HG02571 (cell line): ENCODE data around the gene AVEN.
"Not testable (repeated sequence)": the region's sequence is repeated elsewhere in the genome, so short reads cannot be mapped to it uniquely, and the experiment has no call there.

ENCODE experiments used
- ATAC-seq: cut with Tn5 transposase; IDR thresholded peaks from one replicate; pipeline ENCODE4 v1.9.1; 2021; ENCODE audit warnings: mild to moderate bottlenecking, moderate library complexity; ENCODE audit not compliant: unreplicated experiment

The AVEN gene

GRCh38 chr15:34043391-34043790 is 4.4 kb upstream of the AVEN start:
- ATAC-seq: no peak

DNA sequence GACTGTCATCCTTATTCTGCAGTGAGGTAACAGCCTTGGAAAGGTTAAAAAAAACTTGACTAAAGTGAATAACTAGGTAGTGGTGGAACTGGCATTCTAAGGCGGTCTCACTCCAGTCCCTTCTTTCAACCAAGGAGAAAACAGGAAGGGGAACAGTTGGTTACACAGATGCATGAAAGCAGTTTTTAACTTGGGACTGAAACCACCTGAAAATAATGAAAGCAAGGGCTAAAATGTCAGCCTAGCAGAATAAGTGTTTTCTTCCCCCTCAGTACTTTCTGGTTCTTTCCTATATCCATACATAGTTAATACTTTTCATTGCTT is 748 bp upstream of the AVEN start:
- ATAC-seq: no peak

- peak; percentile 70 for ATAC-seq
Observed at GRCh38 chr15:34038023-34038870, 757 bp downstream of the AVEN start.

DNA sequence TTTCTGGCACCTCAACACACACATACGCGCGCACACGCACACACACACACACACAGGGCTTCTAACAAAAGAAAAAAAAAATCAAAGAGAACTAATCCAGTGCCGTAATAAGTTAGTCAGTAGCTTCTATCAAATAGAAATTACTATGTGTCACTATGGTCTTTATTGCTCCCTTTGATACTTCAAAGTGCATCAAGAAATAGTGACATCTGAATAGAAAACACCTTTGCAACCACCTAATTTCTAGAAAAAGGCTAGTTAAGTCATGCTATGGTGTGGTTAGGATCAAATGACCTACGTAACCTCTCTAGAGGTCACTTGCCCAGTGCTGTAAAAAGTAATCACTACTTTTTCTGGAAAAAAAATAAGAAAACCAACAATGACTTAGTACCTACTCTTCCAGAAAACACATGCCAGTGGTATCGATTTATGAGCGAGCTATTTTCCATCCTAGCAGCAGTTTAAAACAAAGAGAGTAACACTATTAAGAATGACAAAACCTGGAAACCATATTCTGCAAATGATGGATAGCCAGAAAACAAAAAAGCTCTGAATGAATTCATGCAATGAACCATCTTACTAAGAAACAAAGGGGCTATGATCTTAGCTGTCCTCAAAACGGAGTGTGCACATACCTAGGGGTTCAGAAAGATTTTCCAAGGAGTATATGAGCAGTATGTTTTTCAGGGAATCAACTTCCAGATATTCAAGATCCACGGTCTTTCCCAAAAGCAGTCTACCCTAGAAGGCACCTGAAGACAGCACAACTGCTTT is 6.8 kb downstream of the AVEN start:
- ATAC-seq: no peak

- ATAC-seq: no peak
Observed at GRCh38 chr15:34027606-34028005, 11.4 kb downstream of the AVEN start.

DNA sequence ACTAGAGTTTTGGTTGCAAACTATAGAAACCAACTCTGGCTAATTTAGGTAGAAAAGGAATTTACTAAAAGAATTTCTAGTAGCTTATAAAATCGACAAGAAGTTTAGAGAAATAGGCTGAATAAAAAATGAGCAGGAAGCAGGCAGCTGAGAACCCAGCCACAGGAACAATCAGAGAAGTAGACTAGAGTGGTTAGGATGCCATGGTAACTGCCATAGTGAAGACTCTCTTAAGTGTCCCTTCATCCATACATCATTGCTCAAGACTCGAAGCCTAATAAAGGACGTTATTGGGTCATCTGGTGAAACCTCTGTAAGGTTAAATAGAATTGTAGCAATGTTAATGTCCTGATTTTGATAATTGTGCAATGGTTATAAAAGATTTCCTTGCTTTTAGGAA is 13.8 kb downstream of the AVEN start:
- no peak for ATAC-seq

- no peak for ATAC-seq
Observed at GRCh38 chr15:34023907-34024306, 15.1 kb downstream of the AVEN start.

- ATAC-seq: no peak
Observed at GRCh38 chr15:34019369-34019990, 19.5 kb downstream of the AVEN start.

- ATAC-seq: not testable (repeated sequence)
Observed at GRCh38 chr15:34018738-34019137, 20.3 kb downstream of the AVEN start.

DNA sequence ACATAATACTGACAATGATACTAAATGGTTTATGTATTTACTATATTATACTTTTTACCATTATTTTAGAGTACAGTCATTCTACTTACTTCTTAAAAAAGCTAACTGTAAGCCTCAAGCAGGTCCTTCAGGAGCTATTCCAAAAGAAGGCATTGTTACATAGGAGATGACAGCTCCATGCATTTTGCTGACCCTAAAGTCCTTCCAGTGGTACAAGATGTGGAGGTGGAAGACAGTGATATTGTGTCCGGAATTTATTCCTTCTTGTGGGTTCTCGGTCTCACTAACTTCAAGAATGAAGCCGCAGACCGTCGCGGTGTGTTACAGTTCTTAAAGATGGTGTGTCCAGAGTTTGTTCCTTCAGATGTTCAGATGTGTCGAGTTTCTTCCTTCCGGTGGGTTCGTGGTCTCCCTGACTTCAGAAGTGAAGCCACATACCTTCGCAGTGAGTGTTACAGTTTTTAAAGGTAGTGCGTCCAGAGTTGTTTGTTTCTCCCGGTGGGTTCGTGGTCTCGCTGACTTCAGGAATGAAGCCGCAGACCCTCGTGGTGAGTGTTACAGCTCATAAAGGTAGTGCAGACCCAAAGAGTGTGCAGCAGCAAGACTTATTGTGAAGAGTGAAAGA is 20.9 kb downstream of the AVEN start:
- no peak for ATAC-seq

DNA sequence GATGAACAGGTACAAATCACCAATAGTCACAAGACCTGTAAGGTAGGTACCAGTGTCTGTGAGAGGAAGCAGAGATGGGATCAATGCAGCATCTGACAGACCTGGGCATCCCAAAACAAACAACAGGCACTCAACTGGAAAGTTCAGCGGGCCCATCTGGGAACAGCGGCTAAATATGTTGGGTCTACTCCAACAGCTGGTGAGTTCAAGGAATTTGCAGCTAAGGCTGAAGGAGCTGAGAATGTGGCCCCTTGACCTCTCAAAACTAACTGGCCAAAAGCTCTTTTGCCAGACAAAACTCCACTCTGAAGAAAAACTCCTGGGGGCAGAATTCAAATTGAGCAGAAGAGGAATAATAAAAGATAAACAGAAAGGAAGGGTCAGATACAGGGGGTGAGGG is 24.4 kb downstream of the AVEN start:
- ATAC-seq: no peak

DNA sequence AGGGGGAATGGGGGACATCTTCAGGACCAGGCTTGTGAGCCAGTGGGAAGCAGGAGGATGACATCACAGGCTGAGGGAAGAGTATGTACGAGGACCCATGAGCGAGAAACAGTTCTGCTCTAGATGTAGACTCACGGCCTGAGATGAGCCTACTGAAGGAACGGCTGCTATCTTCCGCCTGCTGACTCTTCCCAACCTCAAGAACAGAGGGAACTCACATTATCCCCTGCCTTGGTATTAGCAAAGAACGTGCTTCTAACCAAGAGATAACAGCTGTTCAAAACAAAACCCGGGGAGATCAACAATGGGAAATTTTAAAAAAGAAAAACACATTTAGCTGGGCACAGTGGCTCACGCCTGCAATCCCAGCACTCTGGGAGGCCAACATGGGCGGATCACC is 25.3 kb downstream of the AVEN start:
- no peak for ATAC-seq

GRCh38 chr15:34012461-34013028 is 26.5 kb downstream of the AVEN start:
- ATAC-seq: no peak

DNA sequence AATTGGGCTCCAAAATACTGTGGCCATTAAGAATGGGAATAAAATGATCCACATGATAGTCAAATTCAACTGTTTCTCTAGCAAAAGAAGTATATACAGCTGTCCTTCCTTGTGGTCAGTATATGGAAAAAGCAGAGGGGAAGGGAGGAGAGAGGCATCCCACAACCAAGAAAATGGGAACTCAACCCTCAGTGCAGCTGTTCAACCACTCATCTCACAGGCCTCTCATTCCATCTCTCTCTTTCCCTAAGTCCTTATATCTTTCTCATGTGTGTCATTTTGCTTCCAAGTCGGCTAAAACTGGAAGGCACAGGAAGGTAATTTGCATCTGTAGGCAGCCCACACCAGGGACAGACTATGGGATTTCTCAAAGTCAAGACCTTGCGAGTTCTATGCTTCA is 27.5 kb downstream of the AVEN start:
- no peak for ATAC-seq

DNA sequence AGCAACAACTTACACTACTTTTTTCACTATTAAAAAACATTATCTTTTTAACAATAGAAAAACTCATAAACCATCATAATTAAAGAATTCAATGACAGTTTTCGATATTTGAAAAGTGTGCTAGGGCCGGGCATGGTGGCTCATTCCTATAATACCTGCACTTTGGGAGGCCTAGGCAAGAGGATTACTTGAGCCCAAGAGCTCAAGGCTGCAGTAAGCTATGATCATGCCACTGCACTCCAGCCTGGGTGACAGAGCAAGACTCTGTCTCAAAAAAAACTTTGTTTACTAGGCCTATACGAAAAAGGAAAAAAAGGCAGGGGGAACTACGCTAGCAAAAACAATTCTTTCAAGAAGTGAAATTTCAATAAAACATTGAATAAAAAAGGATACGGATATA is 28.1 kb downstream of the AVEN start:
- ATAC-seq: no peak

DNA sequence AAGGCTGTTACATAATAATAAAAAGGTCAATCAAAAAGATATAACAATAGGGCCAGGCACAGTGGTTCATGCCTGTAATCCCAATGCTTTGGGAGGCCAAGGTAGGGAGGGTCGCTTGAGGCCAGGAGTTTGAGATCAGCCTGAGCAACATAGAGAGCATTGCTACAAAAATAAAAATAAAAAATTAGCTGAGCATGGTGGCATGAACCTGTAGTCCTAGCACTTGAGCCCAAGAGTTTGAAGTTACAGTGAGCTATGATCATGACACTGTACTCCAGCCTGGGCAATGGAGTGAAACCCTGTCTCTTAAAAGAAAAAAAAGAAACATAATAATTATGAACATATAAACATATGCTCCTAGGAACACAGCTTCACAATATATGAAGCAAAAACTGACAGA is 29.3 kb downstream of the AVEN start:
- no peak for ATAC-seq

GRCh38 chr15:34006381-34006780 is 32.6 kb downstream of the AVEN start:
- ATAC-seq: no peak

DNA sequence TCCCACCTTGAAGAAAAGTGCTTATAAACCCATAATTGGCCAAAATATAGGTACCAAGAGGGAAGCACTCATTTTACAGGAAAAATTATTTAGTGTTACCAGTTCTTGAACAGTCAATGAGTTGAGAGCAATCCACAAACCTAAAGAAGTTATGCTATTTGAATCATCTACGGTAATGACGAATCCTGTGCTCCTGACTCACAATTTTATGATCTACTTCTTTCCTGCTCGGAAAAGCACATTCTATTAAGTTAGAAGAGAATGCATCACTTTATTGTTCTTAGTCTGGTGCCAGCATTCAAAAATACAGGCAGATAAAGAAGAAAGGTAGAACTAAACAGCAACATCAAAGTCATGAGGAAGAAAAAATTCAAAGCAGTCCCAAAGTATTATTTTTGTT is 37.5 kb downstream of the AVEN start:
- ATAC-seq: no peak

GRCh38 chr15:33995666-33996065 is 43.3 kb downstream of the AVEN start:
- not testable (repeated sequence) for ATAC-seq

DNA sequence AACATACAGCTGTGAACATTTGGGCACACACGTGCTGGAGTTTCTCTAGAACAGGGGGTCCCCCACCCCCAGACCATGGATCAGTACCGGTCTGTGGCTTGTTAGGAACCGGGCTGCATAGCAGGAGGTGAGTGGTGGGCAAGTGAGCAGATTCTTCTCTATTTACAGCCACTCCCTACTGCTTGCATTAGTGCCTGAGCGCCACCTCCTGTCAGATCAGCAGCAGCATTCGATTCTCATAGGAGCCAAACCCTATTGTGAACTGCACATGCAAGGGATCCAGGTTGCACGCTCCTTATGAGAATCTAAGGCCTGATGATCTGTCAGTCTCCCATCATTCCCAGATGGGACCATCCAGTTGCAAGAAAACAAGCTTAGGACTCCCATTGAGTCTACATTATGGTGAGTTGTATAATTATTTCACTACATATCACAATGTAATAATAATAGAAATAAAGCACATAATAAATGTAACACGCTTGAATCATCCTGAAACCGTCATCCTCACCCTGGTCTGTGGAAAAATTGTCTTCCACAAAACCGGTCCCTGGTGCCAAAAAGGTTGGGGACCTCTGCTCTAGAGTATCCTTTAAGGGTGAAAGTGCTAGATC is 44.9 kb downstream of the AVEN start:
- no peak for ATAC-seq

DNA sequence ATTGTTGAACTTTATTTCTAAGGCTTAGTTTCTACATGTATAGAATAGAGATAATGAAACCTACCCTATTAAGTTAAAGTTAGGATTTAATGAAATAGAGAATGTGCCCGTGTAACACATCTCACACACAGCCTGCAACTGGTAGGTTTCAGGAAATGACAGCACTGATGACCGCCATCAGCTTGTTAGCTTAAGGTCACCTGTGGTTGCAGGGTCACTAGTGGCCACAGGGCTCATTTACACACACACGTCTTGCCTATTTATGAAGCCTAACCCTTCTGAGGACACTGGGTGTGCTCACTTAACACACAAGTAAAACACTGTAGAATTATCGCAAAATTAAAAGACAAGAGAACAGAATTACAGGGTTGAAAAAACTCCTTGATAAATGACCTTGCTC is 50.6 kb downstream of the AVEN start:
- no peak for ATAC-seq
